PC-3 (cell line): ENCODE results near the gene MSL1.

Source experiments
- EZH2 ChIP-seq: fragments of 300-600 bp; sonication (generic); IDR thresholded peaks from one replicate; pipeline ENCODE4 v1.6.1; 2017; ENCODE audit warnings: antibody characterized with exemption, mild to moderate bottlenecking, low read length; ENCODE audit not compliant: unreplicated experiment
- TF ChIP-seq, protein P1 (sequence below): fragments of 300-600 bp; sonication (generic); conservative IDR thresholded peaks from 2 replicates; pipeline ENCODE4 v1.5.1; 2017; ENCODE audit warnings: antibody characterized with exemption, low read depth, mild to moderate bottlenecking, low read length

GRCh38 chr17:40074871-40075200, 46.9 kb upstream of the MSL1 start:
- no peak for TF ChIP-seq EZH2
- TF ChIP-seq, protein P1, sequence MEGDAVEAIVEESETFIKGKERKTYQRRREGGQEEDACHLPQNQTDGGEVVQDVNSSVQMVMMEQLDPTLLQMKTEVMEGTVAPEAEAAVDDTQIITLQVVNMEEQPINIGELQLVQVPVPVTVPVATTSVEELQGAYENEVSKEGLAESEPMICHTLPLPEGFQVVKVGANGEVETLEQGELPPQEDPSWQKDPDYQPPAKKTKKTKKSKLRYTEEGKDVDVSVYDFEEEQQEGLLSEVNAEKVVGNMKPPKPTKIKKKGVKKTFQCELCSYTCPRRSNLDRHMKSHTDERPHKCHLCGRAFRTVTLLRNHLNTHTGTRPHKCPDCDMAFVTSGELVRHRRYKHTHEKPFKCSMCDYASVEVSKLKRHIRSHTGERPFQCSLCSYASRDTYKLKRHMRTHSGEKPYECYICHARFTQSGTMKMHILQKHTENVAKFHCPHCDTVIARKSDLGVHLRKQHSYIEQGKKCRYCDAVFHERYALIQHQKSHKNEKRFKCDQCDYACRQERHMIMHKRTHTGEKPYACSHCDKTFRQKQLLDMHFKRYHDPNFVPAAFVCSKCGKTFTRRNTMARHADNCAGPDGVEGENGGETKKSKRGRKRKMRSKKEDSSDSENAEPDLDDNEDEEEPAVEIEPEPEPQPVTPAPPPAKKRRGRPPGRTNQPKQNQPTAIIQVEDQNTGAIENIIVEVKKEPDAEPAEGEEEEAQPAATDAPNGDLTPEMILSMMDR = no peak
